Lower leg skin (tissue), 3 donors: ENCODE results near the gene OLFML3.

Experiments used
- POLR2A ChIP-seq, 2 donors: fragments of 450-650 bp; IDR thresholded peaks; one replicate each; pipeline ENCODE4 v1.6.1; 2016 to 2017; ENCODE audit warnings: antibody characterized with exemption in 2 of 2, mild to moderate bottlenecking in 1 of 2, moderate library complexity in 1 of 2
- TF ChIP-seq, protein P1 (sequence below), 3 donors: fragments of 450-650 bp; IDR thresholded peaks; one replicate each; pipeline ENCODE4 v1.5.1; 2016; ENCODE audit warnings: antibody characterized with exemption in 3 of 3, mild to moderate bottlenecking in 3 of 3, moderate library complexity in 2 of 3

DNA sequence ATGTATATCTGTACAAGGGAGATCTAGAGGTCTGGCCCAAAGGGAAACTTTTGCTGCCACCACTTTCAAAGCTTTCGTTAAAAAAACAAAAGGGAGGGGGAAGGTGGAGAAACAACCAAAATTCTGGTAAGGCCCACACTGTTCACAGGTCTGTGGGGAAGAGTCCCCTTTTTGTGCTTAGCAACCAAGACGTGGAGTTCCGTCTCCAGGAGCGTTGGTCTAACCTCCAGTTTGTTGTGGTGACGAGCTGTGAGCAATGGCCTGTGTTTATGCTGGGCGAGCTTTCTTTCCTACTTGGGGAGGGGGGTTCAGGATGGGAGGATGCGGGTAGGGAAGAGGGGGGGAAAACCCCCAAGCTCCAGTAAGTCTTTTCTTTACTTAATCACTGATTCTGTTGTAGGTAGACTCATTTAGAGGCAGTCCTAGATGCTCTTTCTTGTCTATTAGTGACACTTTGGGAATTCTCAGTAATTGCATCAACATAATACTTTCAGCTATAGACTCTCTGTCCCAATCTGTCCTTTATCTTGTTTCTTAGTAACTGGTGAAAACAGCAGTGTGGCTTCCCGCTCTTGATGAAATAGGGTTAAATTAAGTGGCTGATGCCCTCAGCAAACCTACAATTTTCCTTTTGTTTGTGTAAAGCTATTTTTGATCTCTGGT lies 48.6 kb upstream of the OLFML3 start:
- no peak for TF ChIP-seq POLR2A (IDR thresholded peaks at IDR 0.05)
- TF ChIP-seq, protein P1, sequence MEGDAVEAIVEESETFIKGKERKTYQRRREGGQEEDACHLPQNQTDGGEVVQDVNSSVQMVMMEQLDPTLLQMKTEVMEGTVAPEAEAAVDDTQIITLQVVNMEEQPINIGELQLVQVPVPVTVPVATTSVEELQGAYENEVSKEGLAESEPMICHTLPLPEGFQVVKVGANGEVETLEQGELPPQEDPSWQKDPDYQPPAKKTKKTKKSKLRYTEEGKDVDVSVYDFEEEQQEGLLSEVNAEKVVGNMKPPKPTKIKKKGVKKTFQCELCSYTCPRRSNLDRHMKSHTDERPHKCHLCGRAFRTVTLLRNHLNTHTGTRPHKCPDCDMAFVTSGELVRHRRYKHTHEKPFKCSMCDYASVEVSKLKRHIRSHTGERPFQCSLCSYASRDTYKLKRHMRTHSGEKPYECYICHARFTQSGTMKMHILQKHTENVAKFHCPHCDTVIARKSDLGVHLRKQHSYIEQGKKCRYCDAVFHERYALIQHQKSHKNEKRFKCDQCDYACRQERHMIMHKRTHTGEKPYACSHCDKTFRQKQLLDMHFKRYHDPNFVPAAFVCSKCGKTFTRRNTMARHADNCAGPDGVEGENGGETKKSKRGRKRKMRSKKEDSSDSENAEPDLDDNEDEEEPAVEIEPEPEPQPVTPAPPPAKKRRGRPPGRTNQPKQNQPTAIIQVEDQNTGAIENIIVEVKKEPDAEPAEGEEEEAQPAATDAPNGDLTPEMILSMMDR (IDR thresholded peaks at IDR 0.05), result no peak
